Measurements from ENCODE around the gene BHLHE40.

Gene BHLHE40

GRCh38 chr3:4985330-4986174 is 6.3 kb downstream of the BHLHE40 start:
- DNase-seq = no peak

DNA sequence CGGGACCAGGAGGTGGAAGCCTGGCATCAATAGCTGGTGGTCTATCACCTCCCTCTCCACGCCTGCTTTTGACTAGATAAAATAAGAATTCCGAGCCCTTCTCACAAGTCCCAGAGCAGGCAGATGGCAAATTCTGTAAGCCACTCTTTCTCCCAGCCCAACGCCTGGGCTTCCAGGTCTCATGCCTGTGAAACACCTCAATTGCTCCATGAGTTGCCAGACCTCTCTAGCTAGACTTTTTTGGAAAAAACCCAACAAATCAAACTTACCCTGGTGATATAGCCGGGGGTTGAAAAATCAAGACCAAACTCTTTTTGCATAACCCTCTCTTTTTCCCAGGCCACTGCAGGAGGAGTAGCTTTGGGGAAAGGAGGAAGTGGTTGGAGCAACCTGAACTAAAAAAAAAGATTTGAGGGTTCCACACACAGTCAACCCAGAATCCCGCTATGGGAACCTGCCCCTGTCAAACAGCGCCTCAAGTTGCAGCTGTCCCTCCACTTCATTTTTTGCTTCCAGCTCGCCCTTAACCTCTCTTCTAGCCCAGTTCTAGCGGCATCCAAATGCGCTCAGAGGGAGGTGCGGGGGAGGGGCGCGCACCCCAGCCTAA is 7.0 kb downstream of the BHLHE40 start:
- no peak for DNase-seq

- DNase-seq = peak; percentile 31
Observed at GRCh38 chr3:4986782-4987537, 7.7 kb downstream of the BHLHE40 start.

DNA sequence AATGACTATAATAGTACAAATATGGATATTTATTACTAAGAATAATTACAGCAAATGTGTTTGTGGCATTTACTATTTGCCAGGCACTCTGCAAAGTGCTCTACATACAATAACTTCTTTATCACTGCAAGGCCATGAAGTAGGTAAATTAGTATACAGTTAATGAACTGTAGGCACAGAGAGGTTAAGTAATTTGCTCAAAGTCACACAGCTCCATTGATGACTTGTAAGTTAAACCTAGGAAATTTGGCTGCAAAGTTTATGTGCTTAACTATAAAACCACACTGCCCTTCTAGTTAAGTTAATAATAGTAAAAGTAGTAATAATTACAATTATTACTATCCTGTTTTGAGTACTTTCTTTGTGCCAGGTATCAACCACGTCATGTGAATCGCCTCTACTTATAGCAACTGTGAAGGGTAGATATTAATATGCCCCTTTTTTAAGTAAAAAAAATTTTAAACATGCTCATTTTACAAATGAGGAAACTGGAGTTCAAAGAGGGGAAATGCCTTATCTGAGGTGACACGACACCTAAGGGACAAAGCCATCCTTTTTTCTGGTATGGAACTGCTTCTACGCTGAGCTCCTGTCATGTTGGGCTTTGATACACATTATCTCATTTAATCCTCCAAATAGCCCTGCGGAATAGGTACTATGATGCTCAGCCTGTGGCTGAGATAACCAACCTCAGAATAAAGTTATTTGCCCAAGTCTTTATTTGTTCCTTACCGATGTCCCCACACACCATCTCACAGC is 8.5 kb downstream of the BHLHE40 start:
- no peak for DNase-seq

DNA sequence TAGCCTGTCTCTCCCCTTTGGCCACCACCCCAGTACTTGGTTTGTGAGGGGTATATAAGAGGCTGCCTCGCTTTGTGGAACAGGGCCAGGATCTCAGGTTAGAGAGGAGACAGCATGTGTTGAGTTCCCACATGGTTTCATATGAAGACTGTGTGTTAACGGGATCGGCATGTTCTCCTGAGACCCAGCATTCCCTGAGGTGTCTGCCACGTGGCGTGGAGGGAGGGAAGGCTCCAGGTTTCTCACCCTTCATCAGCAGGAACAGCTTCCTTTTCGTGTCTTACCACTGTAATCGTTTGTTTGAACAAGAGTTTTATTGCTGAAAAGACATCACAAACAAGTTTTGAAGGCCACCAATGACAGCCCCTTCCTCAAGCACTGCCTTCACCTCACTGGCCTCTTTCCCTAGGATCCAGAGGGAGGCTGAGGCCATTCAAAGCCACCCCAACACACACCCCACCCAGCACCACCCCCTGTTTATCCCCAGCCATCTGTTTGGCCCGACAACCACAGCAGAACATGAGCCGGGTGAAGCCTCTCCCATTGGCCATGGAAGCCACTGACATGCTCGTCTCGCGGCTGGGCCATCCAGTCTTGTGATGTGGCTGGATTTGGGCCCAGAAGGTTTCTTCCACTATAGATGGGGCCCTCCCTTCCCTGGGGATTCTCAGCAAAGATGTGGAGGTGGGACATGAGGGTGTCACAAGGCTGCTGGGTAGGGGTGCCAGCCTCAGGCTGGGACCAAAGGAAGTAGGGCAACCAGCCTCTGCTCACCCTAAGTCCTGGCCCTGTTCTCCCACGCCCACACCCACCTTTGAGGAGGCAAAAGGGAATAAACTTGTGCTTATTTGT is 10.0 kb downstream of the BHLHE40 start:
- DNase-seq = no peak

GRCh38 chr3:4990069-4990468 is 10.8 kb downstream of the BHLHE40 start:
- no peak for DNase-seq

GRCh38 chr3:4992118-4992517 is 12.9 kb downstream of the BHLHE40 start:
- DNase-seq = no peak

DNA sequence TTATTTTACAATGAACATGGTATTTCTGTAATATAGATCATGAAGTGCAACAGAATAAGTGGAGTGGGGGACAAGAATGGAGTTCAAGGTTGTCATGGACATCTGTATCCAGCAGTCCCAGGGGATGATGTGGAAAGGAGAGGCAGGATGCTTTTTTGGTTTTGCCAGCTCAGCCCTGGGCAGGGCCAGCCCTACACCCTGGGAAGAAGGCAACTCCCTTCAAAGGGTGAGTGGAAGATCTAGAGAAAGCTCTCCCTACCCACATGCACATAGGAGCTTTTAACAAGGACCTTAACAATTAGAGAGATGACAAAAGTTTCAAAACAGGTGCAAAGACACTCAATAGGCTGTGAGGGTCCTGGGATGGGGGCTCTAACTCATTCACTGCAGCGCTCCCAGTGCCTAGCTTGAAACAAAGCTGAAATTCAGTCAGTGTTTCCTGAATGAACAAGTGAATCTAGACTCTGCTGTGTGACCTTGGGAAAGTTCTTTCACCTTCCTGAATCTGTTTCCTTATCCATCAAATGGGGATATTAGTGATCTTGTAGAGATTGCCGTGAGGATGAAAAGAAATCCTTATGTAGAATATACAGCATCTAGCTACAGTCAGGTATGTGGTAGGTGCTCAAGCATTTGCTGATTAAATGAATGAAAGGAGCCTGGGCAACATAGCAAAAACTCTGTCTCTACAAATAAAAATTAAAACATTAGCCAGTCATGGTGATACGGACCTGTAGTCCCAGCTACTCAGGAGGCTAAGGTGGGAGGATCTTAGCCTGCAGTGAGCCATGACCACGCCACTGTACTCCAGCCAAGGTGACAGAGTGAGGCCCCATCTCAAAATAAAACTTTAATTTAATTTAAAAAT is 14.3 kb downstream of the BHLHE40 start:
- no peak for DNase-seq

DNA sequence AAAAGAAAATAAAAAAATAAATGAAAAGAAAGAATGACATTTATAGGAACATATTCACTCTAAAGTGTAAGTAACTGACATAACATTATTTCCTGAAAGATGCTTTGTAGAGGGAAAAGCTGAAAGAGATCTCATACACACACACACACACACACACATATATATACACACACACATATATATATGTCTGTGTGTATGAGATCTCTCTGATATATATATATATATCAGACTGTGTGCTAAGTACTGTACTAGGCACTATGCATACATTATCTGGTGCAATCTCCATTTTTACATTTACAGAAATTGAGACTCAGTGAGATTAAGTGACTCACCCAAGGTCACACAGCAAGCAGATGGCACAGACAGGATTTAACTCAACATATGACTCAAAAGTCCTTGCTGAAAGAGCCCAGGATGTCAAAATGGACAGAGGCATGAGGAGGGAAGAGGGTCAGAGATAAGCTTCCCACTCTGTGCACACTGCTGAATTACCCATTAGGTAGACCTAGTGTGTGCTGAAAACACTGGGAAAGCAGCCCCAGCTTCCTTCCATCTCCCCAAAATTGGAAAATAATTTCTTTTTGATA is 15.0 kb downstream of the BHLHE40 start:
- no peak for DNase-seq

DNA sequence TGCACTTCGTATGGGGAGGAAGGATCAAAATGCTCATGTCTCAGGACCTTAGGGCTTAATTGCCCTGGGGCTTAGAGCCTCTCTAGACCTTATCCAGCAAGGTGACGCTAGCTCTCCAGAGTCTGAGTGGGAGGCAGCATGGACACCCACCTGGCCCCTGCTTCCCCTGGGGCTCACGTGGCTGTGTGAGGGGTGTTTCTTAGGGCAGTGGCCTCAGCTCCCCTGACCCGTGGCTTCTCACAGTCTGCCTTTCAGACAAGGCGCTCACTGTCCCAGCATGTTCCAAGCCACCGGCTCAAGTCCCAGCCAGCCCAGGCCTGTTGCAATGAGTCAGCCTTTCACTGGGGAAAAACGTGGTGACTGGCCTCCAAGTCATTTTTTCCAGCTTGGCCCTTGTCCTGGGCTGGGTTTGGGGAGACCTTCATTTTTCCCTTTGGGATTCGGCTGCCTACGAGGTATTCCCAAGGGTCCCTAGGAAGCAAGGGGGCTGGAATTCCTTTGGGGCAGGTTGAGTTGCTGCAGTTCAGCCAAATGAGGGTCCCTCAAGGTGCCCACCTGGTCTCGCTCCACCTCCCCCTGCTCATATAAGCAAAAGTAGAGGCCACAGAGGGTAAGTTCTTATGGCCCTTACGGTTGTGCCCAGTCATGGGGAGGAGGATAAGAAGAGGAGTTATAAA is 15.7 kb downstream of the BHLHE40 start:
- DNase-seq = no peak

DNA sequence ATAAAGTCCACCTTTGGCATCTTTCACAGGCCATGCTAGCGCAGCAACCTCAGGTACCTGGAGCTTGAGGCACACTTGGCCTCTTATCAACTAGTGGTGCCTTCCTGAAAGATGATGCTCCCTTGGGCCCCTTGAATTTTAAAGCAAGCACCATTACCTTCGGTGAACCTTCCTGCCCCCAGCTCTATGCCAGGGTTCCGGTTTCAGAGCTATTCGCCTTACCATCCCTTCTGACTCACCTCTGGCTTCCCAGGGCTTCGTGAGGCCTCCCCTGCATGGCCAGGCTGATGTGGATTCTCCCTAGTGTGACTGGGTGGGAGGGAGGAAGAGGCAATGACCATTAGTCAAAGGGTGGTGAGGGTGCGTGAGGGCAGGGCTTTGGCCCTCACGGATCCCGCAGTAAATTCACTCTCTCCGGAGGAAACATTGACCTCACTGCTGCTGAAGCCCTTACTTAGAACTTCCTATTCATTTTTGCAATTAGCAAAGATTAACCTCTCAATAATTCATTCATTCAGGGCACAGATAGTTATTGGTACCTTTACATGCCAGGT is 16.3 kb downstream of the BHLHE40 start:
- DNase-seq = no peak

- DNase-seq = no peak
Observed at GRCh38 chr3:4996223-4996765, 17.1 kb downstream of the BHLHE40 start.

DNA sequence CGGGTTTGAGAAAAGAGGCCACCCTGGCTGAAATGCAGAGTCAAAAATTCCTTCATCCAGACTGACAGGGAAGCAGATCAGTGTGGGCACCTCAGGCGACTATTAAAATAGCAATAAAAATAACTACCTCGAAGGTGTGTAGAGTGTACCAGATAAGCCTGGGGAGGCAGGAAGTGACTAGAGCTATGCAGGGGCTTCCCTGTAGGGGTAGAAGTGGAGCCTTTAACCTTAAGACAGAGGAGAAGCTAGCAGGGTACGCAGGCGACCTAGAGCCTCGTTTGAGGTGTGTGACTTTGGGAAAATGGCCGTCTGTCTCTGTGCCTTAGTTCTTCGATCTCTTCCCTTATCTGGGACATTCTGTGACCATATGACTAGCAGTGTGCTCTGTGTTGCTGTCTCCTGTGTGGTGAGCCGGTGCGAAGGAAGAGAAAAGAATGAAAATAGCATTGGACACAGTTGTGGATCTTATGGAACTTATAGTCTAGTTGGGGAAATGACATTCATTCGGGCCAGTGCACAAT is 17.6 kb downstream of the BHLHE40 start:
- no peak for DNase-seq

DNA sequence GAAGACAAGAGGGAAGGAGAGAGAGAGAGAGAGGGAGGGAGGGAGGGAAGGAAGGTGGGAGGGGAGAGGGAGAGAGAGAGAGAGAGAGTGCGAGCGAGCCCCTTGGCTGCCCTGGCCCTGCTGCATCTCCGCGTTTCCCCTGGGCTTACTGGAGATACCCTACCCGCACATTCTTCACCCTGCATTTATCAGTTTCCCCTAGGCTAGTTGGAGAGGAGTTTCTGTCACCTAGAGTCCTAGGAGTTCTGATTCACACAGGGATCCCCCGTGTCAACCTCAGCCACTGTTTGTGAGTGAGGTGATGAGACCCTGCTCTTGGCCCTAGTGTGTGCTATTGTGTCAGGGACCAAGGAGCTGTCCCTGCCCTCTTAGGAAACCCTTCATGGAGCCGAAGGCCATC is 18.7 kb downstream of the BHLHE40 start:
- no peak for DNase-seq

- DNase-seq = no peak
Observed at GRCh38 chr3:4999531-5000184, 20.4 kb downstream of the BHLHE40 start.

GRCh38 chr3:5001135-5001534 is 21.9 kb downstream of the BHLHE40 start:
- no peak for DNase-seq

- DNase-seq = no peak
Observed at GRCh38 chr3:5001805-5002173, 22.6 kb downstream of the BHLHE40 start.

- no peak for DNase-seq
Observed at GRCh38 chr3:5002174-5002870, 23.1 kb downstream of the BHLHE40 start.
